GM12874 (cell line): ENCODE measurements around the gene OGDH.

ENCODE experiments used
- TF ChIP-seq, protein P1 (sequence below): IDR thresholded peaks from 2 replicates; pipeline ENCODE4 v1.5.1; 2011; ENCODE audit warnings: low read depth, mild to moderate bottlenecking, control low read depth, low read length, moderate library complexity; ENCODE audit not compliant: insufficient read depth

Gene OGDH

DNA sequence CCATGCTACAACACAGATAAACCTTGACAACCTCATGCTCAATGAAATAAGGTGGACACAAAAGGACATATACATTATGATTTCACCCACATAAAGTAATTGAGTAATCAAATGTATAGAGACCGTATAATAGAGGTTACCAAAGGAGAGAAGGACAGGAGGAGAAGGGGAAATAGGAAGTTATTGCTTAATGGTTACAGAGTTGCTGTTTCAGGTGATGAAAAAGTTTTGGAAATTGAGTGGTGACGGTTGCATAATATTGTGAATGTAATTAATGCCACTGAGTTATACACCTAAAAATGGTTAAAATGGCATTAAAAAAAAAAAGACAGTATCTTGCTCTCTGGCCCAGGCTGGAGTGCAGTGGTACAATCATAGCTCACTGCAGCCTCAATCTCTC lies 1.5 kb upstream of the OGDH start:
- TF ChIP-seq, protein P1, sequence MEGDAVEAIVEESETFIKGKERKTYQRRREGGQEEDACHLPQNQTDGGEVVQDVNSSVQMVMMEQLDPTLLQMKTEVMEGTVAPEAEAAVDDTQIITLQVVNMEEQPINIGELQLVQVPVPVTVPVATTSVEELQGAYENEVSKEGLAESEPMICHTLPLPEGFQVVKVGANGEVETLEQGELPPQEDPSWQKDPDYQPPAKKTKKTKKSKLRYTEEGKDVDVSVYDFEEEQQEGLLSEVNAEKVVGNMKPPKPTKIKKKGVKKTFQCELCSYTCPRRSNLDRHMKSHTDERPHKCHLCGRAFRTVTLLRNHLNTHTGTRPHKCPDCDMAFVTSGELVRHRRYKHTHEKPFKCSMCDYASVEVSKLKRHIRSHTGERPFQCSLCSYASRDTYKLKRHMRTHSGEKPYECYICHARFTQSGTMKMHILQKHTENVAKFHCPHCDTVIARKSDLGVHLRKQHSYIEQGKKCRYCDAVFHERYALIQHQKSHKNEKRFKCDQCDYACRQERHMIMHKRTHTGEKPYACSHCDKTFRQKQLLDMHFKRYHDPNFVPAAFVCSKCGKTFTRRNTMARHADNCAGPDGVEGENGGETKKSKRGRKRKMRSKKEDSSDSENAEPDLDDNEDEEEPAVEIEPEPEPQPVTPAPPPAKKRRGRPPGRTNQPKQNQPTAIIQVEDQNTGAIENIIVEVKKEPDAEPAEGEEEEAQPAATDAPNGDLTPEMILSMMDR = no peak

DNA sequence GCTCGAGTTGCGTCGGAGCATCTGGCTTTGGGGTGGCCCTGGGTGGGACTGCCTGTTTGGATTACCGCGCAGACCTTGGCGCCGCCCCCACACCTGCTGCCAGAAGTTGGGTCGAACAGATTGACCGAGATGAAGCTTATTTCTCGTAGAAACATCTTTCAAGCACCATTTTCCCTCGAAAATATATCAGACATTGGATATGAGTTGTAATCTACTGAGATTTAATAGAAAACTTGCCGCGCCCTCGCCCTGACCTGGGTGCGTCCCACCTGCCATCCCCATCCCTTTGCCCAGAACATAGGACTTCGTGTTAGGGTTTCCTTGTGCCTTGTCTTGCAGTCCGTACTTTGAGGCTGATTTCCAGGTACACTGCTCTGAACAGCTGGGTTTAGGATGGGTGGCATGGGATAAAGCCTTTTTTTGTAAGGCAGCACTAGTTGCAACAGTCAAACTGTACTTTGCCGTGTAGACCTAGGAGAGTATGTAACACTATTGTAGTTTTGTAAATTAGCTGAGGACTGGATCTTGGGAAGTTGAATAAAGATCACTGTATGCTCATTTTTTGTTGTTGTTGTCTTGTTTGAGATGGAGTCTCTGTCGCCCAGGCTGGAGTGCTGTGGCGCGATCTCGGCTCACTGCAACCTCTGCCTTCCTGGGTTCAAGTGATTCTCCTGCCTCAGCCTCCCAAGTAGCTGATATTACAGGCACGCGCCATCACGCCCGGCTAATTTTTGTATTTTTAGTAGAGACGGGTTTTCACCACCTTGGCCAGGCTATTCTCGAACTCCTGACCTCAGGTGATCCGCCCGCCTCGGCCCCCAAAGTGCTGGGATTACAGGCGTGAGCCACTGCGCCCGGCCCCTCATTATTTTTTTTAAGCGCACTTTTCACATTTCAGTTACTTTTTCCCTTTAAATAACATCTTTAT lies 978 bp downstream of the OGDH start:
- TF ChIP-seq, protein P1 = no peak

DNA sequence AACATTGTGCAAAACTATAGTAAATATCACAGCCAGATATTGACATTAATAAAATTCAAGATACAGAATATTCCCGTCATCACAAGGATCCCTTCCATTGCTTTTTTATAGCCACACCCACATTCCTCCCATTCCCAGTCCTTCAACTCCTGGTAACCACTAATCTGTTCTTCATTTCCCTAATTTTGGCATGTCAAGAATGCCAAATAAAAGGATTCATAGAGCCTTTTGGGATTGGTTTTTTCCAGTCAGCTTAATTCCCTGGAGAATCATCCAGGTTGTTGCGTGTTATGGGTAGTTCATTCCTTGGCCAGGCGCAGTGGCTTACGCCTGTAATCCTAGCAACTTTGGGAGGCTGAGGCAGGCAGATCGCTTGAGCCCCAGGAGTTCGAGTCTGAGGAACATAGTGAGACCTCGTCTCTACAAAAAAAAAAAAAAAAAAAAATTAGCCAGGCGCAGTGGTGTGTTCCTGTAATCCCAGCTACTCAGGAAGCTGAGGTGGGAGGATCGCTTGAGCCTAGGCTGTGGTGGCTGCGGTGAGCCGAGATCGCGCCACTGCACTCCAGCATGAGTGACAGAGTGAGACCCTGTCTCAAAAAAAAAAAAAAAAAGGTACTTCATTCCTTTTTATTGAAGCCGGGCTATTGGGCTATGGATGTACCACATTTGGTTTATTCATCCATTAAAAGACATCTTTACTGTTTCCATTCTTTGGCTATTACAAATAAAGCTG lies 2.7 kb downstream of the OGDH start:
- TF ChIP-seq, protein P1 = no peak

DNA sequence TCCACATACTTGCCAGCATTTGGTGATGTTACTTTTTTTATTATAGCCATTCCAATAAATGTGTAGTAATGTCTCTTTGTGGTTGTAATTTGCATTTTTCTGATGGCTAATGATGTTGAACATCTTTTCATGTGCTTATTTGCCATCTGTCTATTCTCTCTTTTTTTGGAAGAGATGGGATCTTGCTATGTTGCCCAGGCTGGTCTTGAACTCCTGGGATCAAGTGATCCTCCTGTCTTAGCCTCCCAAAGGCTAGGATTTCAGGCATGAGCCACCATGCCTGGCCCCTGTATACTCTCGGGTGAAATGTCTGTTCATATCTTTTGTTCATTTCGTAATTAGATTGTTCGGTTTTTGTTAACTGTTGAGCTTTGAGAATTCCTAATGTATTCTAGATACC lies 3.4 kb downstream of the OGDH start:
- TF ChIP-seq, protein P1 = no peak

DNA sequence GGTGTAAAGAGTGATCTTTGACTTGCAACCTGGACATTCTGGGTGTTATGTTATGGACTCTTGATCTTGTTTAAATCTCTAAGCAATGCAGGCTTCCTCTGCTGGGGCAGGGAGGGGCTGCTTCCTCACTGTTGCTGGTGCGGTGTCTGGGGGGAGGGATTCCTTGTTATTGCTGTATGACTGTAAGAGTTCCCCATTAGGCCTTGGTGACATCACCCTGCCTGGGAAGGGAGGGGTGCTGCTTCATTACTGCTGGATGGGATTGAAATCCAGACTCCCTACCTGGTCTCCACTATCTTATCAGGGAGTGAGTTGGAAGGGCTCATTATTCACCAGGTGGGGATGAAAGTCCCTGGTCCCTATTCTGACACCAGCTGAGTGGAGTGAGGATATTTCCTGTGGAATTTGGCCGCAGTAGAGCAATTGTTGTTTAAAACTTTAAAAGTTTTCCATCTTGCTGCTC lies 8.8 kb downstream of the OGDH start:
- TF ChIP-seq, protein P1 = no peak

DNA sequence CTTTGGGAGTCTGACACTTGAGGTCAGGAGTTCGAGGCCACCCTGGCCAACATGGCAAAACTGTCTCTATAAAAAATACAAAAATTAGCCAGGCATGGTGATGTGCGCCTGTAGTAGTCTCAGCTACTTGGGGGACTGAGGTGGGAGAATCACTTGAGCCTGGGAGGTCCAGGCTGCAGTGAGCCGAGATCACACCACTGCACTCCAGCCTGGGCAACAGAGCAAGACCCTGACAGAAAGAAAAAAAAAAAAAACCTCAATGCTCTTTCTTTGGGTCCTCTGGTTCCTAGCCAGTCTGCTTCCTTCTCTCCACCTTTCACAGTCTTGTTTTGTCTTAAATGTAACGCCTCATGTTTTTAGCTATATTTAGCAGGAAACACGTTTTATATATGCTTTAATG lies 9.4 kb downstream of the OGDH start:
- TF ChIP-seq, protein P1 = no peak

DNA sequence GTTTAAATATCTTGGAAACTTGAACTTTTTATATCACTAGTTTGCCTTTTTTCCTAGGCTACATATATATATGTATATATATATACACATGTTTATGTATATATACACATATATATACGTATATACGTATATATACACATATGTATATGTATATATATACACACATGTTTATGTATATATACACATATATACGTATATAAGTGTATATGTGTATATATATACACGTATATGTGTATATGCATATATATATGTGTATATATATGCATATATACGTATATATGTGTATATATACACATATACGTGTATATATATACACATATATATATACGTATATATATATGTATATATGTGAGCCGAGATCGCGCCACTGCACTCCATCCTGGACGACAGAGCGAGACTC lies 10.1 kb downstream of the OGDH start:
- TF ChIP-seq, protein P1 = no peak
